MM.1S (cell line): ENCODE measurements around the gene SPCS2.

ENCODE experiments used
- DNase-seq: peaks from one replicate; pipeline ENCODE4 v3.0.0-alpha.2; 2015
- H2AFZ ChIP-seq: fragments of 300-600 bp; sonication (generic); 2 replicates; pipeline ENCODE4 v1.6.0; 2016; ENCODE audit warnings: antibody characterized with exemption, low read length
- H3F3A ChIP-seq: fragments of 300-600 bp; sonication (generic); 2 replicates; pipeline ENCODE4 v1.6.1; 2016; ENCODE audit warnings: mild to moderate bottlenecking, antibody characterized with exemption, low read length, moderate library complexity, mixed read lengths; ENCODE audit not compliant: insufficient read depth
- H3K27ac ChIP-seq: fragments of 300-600 bp; sonication (generic); 2 replicates; pipeline ENCODE4 v1.5.1; 2016; ENCODE audit warnings: mild to moderate bottlenecking, low read length
- H3K27me3 ChIP-seq: fragments of 300-600 bp; sonication (generic); replicated peaks from 2 replicates; pipeline ENCODE4 v1.6.0; 2016; ENCODE audit warnings: low read length; ENCODE audit not compliant: insufficient read depth
- H3K36me3 ChIP-seq: fragments of 300-600 bp; sonication (generic); replicated peaks from 2 replicates; pipeline ENCODE4 v1.6.1; 2016; ENCODE audit warnings: mild to moderate bottlenecking, low read length, mixed read lengths; ENCODE audit not compliant: insufficient read depth
- H3K4me1 ChIP-seq: fragments of 300-600 bp; sonication (generic); 2 replicates; pipeline ENCODE4 v1.6.1; 2016; ENCODE audit warnings: low read length, mixed read lengths
- H3K4me2 ChIP-seq: fragments of 300-600 bp; sonication (generic); 2 replicates; pipeline ENCODE4 v1.6.0; 2016; ENCODE audit warnings: low read depth, low read length
- H3K4me3 ChIP-seq: fragments of 300-600 bp; sonication (generic); 2 replicates; pipeline ENCODE4 v1.5.1; 2016; ENCODE audit warnings: low read length, mixed read lengths
- H3K79me2 ChIP-seq: fragments of 300-600 bp; sonication (generic); 2 replicates; pipeline ENCODE4 v1.6.1; 2016; ENCODE audit warnings: mixed run types, low read length, mixed read lengths
- H3K9ac ChIP-seq: fragments of 300-600 bp; sonication (generic); 2 replicates; pipeline ENCODE4 v1.6.1; 2016; ENCODE audit warnings: low read length, mixed read lengths
- H3K9me2 ChIP-seq: fragments of 300-600 bp; sonication (generic); replicated peaks from 2 replicates; pipeline ENCODE4 v1.6.1; 2016; ENCODE audit warnings: mild to moderate bottlenecking, low read length, mixed read lengths; ENCODE audit not compliant: insufficient read depth
- H3K9me3 ChIP-seq: fragments of 300-600 bp; sonication (generic); replicated peaks from 2 replicates; pipeline ENCODE4 v1.6.1; 2016; ENCODE audit warnings: mild to moderate bottlenecking, low read length, mixed read lengths; ENCODE audit not compliant: insufficient read depth
- H4K20me1 ChIP-seq: fragments of 300-600 bp; sonication (generic); 2 replicates; pipeline ENCODE4 v1.6.1; 2016; ENCODE audit warnings: mild to moderate bottlenecking, low read length, moderate library complexity, mixed read lengths; ENCODE audit not compliant: insufficient read depth
- EZH2 ChIP-seq: fragments of 300-600 bp; sonication (generic); optimal IDR thresholded peaks from 2 replicates; pipeline ENCODE3; 2017; ENCODE audit warnings: low read depth, mild to moderate bottlenecking, antibody characterized with exemption, low read length, mixed read lengths
- EZH2phosphoT487 ChIP-seq: fragments of 300-600 bp; sonication (generic); IDR thresholded peaks from 2 replicates; pipeline ENCODE4 v1.6.1; 2018; ENCODE audit warnings: antibody characterized with exemption, low read length
- TF ChIP-seq, protein P1 (sequence below): fragments of 300-600 bp; sonication (generic); IDR thresholded peaks from 2 replicates; pipeline ENCODE4 v1.5.1; 2016; ENCODE audit warnings: antibody characterized with exemption, low read length, mixed read lengths

SPCS2 gene

DNA sequence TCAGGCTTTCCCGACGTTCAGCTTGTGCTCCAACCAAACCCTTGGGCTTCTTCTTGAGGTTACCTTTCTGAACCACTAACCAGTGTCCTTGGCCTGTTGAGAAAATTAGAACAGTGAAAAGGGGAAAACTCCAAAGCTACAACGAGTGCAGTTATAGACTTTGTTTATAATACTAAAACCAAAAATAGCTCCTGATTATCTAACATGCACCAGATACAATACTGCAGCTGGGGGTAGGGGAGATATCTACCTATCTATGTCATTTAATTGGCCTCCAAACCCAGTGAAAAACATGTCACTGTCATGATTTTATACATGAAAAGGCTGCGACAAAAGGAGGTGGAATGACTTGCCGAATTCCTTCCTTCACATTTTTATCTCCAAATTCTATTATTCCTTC, 12.1 kb upstream of the SPCS2 start:
- H3K27me3 ChIP-seq, result no peaks in the 10 kb centered on the region
- peaks cover 8% of the 10 kb centered on the region; the same call in 1 of the 2 replicates for H3K4me1 ChIP-seq
- H3K9ac ChIP-seq, result no peak overlapping the region
- 0 out of 2 replicates have a peak, but pooled peaks cover 2% of the 10 kb centered on the region for H3K36me3 ChIP-seq
- no peak overlapping the region for H2AFZ ChIP-seq
- H3K9me3 ChIP-seq, result no peaks in the 10 kb centered on the region
- no peaks in the 10 kb centered on the region for H4K20me1 ChIP-seq
- H3K4me3 ChIP-seq, result no peak overlapping the region
- no peak overlapping the region for H3K4me2 ChIP-seq
- H3F3A ChIP-seq, result no peaks in the 10 kb centered on the region; the same call in 1 of the 2 replicates
- TF ChIP-seq EZH2phosphoT487 (no peak), EZH2 (no peak)
- TF ChIP-seq, protein P1, sequence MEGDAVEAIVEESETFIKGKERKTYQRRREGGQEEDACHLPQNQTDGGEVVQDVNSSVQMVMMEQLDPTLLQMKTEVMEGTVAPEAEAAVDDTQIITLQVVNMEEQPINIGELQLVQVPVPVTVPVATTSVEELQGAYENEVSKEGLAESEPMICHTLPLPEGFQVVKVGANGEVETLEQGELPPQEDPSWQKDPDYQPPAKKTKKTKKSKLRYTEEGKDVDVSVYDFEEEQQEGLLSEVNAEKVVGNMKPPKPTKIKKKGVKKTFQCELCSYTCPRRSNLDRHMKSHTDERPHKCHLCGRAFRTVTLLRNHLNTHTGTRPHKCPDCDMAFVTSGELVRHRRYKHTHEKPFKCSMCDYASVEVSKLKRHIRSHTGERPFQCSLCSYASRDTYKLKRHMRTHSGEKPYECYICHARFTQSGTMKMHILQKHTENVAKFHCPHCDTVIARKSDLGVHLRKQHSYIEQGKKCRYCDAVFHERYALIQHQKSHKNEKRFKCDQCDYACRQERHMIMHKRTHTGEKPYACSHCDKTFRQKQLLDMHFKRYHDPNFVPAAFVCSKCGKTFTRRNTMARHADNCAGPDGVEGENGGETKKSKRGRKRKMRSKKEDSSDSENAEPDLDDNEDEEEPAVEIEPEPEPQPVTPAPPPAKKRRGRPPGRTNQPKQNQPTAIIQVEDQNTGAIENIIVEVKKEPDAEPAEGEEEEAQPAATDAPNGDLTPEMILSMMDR, result no peak
- H3K27ac ChIP-seq, result no peak overlapping the region
- DNase-seq, result no peak
- H3K79me2 ChIP-seq, result peaks cover 16% of the 10 kb centered on the region
- H3K9me2 ChIP-seq, result no peaks in the 10 kb centered on the region

DNA sequence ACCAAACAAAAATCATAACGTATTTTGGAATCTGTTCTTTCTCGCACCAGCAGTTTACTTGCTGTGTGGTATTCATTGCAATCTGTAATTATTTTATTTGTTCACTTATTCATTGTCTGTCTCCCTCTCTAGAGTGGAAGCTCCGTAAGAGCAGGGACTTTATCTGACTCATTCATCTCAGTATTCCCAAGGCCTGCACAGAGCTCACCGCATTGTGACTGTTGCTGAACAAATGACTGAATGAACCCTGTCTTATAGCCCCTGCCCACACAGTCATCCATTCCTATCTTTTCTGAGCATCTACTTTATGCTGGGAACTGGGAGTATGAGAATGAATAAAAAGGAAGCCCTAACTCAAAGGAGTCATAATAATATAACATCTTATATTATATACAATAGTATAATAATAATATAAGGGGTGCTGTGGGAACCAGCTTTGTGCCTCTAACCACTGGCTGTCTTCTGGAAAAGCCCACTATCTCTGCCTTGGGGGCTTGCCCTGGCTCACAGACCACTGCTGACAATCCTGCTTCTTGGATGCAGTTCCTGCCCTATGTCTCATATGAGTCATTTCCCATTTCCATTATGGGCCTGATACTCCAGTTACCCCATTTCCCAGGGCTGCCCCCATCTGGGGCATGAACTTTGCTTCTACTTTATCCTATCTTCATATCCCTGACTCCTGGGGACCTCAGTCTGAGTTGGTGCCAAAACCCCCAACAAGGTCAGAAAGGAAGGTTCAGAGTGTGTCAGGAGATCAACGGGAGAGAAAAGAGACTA, 11.2 kb upstream of the SPCS2 start:
- peaks cover 25% of the 10 kb centered on the region for H3K79me2 ChIP-seq
- TF ChIP-seq, protein P1, result no peak
- TF ChIP-seq EZH2 (no peak), EZH2phosphoT487 (no peak)
- H3K9me2 ChIP-seq, result no peaks in the 10 kb centered on the region
- H3K36me3 ChIP-seq, result 0 out of 2 replicates have a peak, but pooled peaks cover 2% of the 10 kb centered on the region
- H3K27me3 ChIP-seq, result no peaks in the 10 kb centered on the region
- H3K4me3 ChIP-seq, result no peak overlapping the region
- H3K4me1 ChIP-seq, result peaks cover 18% of the 10 kb centered on the region
- DNase-seq, result no peak
- no peaks in the 10 kb centered on the region for H4K20me1 ChIP-seq
- no peak overlapping the region for H2AFZ ChIP-seq
- no peak overlapping the region for H3K9ac ChIP-seq
- no peaks in the 10 kb centered on the region for H3K9me3 ChIP-seq
- H3F3A ChIP-seq, result no peaks in the 10 kb centered on the region; the same call in 1 of the 2 replicates
- H3K4me2 ChIP-seq, result no peak overlapping the region
- no peak overlapping the region for H3K27ac ChIP-seq

DNA sequence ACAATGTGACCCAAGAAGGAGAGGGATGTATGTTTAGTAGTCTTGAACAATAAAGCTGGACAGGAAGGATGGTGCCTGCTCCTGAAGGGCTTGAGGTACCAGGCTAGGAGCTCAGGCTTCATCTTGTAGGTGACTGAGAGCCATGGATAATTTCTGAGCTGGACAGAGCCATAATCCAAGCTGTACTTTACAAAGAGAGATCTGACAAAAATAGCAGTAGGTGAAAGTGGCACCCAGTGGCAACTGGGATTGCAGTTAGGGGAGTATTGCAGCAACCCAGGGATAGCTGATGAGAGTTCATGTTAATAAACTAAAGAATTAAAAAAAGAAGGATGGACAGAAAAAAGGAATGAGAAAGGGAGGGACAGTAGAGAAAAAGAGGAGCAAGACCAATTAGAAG, 7.6 kb upstream of the SPCS2 start:
- TF ChIP-seq EZH2phosphoT487, result no peak
- TF ChIP-seq, protein P1, result no peak
- no peak for TF ChIP-seq EZH2
- Histone ChIP-seq H3K36me3 (0 out of 2 replicates have a peak, but pooled peaks cover 2% of the 10 kb centered on the region), H3K9ac (no peak overlapping the region), H3K27ac (no peak overlapping the region), H3K4me1 (peaks cover 19% of the 10 kb centered on the region), H3K4me3 (no peak overlapping the region), H3K27me3 (no peaks in the 10 kb centered on the region), H3K79me2 (peaks cover 39% of the 10 kb centered on the region), H3K4me2 (0 out of 2 replicates have a peak overlapping the region, but pooled peaks have one; percentile 41), H3F3A (no peaks in the 10 kb centered on the region), H2AFZ (no peak overlapping the region), H3K9me2 (no peaks in the 10 kb centered on the region), H4K20me1 (no peaks in the 10 kb centered on the region), H3K9me3 (no peaks in the 10 kb centered on the region)
- no peak for DNase-seq
